ENCODE data around the gene ARL2.

DNA sequence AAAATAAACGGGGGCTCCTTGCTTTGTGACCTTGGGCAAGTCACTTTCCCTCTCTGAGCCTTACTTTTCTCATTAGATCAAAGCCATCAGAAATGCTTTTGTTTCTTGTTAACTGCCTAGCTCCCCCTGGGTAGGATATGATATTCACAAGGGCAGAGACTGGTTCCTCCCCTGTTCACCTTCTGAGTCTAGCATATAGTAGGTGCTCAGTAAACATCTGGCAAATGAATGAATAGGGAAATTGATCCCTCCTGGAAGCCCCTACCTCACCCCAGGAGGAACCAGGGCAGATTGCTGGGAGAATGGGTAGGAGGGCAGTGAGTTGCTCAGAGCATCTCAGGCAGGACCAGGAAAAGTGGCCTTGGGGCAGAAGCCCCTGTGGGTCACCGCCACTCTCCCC is 20.5 kb downstream of the ARL2 start:
- TF ChIP-seq TAF1 (IDR thresholded peaks at IDR 0.05; ENCODE audit: borderline replicate concordance, low read depth, low read length) (no peak), GABPA (IDR thresholded peaks at IDR 0.05; ENCODE audit: low read depth) (no peak), CTCF (IDR thresholded peaks at IDR 0.05) (no peak), EZH2phosphoT487 (IDR thresholded peaks at IDR 0.05; ENCODE audit: borderline replicate concordance, low read depth) (no peak), EP300 (IDR thresholded peaks at IDR 0.05; ENCODE audit: borderline replicate concordance in 1 of 2, low read depth in 1 of 2, low read length in 1 of 2) (no peak), POLR2AphosphoS5 (IDR thresholded peaks at IDR 0.05; ENCODE audit: low read depth, low read length) (no peak), TEAD4 (IDR thresholded peaks at IDR 0.05; ENCODE audit: borderline replicate concordance, insufficient read depth) (no peak), REST (IDR thresholded peaks at IDR 0.05; ENCODE audit: low read depth, low read length) (no peak), USF2 (IDR thresholded peaks at IDR 0.05; ENCODE audit: borderline replicate concordance, low read depth, low read length) (no peak), RCOR1 (IDR thresholded peaks at IDR 0.05; ENCODE audit: low read length) (no peak), TCF12 (IDR thresholded peaks at IDR 0.05) (no peak)
